ENCODE results near the gene CHKA.
A peak's percentile ranks its signal among the peaks of the same experiment; 100 is the strongest.

Gene CHKA

GRCh38 chr11:68009391-68010089, 111.6 kb downstream of the CHKA start:
- no peak for TF ChIP-seq CTCF (IDR thresholded peaks at IDR 0.05; ENCODE audit: extremely low read depth, missing control alignments)
- DNase-seq (ENCODE audit: low spot score), result peak; percentile 58

- DNase-seq (ENCODE audit: low spot score), result no peak
Measured at GRCh38 chr11:68008381-68009337, 112.5 kb downstream of the CHKA start.

GRCh38 chr11:68007498-68008380, 113.4 kb downstream of the CHKA start:
- DNase-seq (ENCODE audit: low spot score), result no peak
- no peak for TF ChIP-seq CTCF (IDR thresholded peaks at IDR 0.05; ENCODE audit: extremely low read depth, missing control alignments)

More at GRCh38 chr11:68008381-68009337, 112.5 kb downstream of the CHKA start:
- no peak for TF ChIP-seq CTCF (IDR thresholded peaks at IDR 0.05; ENCODE audit: extremely low read depth, missing control alignments)

- TF ChIP-seq CTCF (IDR thresholded peaks at IDR 0.05; ENCODE audit: extremely low read depth, missing control alignments), result no peak
Measured at GRCh38 chr11:68006606-68007166, 114.5 kb downstream of the CHKA start.

GRCh38 chr11:68004551-68005335, 116.4 kb downstream of the CHKA start:
- TF ChIP-seq CTCF (IDR thresholded peaks at IDR 0.05; ENCODE audit: extremely low read depth, missing control alignments), result no peak

More at GRCh38 chr11:68006606-68007166, 114.5 kb downstream of the CHKA start:
- DNase-seq (ENCODE audit: low spot score), result no peak

GRCh38 chr11:68003846-68004550, 117.2 kb downstream of the CHKA start, which contains the start of gene UNC93B1:
UNC93B1 (minus strand) TSS chr11:68004097; CDS start chr11:68004043, 54 bp downstream.
- peak; percentile 97 for DNase-seq (ENCODE audit: low spot score)
- TF ChIP-seq CTCF (IDR thresholded peaks at IDR 0.05; ENCODE audit: extremely low read depth, missing control alignments), result no peak

More at GRCh38 chr11:68004551-68005335, 116.4 kb downstream of the CHKA start:
- DNase-seq (ENCODE audit: low spot score), result no peak
